Spleen (tissue), 11 donors: ENCODE data around the gene KANSL1. TPM values are rescaled to one million over a fixed set of nuclear protein-coding genes. Genes with fewer than 3 reads are reported as not detected.

Experiments
- DNase-seq: peaks from one replicate; pipeline ENCODE4 v3.0.0-alpha.2; 2020
- H3K27ac ChIP-seq, 8 donors: fragments of 200-600 bp; sonication (generic) in 7 of 8; 1 replicate in 4 of 8; 2 replicates in 4 of 8; pipeline versions ENCODE4 v1.5.0 to v1.8.0; 2016 to 2021; ENCODE audit warnings: inconsistent platforms in 4 of 8, mild to moderate bottlenecking in 4 of 8, moderate library complexity in 1 of 8
- H3K27me3 ChIP-seq, 7 donors: fragments of 200-600 bp; sonication (generic) in 6 of 7; replicated peaks in 1 of 7; 1 replicate in 4 of 7; 2 replicates in 3 of 7; pipeline versions ENCODE4 v1.5.0 to v1.8.0; 2016 to 2021; ENCODE audit warnings: inconsistent platforms in 3 of 7, mild to moderate bottlenecking in 1 of 7
- H3K36me3 ChIP-seq, 6 donors: fragments of 200-600 bp; sonication (generic) in 5 of 6; 1 replicate in 4 of 6; 2 replicates in 2 of 6; pipeline versions ENCODE4 v1.5.0 to v1.8.0; 2016 to 2021; ENCODE audit warnings: inconsistent platforms in 2 of 6
- H3K4me1 ChIP-seq, 6 donors: fragments of 200-600 bp; sonication (generic) in 5 of 6; 1 replicate in 3 of 6; 2 replicates in 3 of 6; pipeline versions ENCODE4 v1.5.0 to v1.8.0; 2016 to 2021; ENCODE audit warnings: inconsistent platforms in 3 of 6
- H3K4me3 ChIP-seq, 8 donors: fragments of 200-600 bp; sonication (generic) in 7 of 8; 1 replicate in 4 of 8; 2 replicates in 4 of 8; pipeline versions ENCODE4 v1.5.0 to v1.8.0; 2016 to 2021; ENCODE audit warnings: inconsistent platforms in 4 of 8, mild to moderate bottlenecking in 4 of 8, moderate library complexity in 2 of 8
- H3K9me3 ChIP-seq, 8 donors: fragments of 200-600 bp; sonication (generic) in 7 of 8; 1 replicate in 4 of 8; 2 replicates in 4 of 8; pipeline versions ENCODE4 v1.5.0 to v1.8.0; 2016 to 2021; ENCODE audit warnings: inconsistent platforms in 4 of 8
- POLR2A ChIP-seq, 3 donors: fragments of 450-650 bp; IDR thresholded peaks; one replicate each; pipeline ENCODE4 v1.5.1; 2017; ENCODE audit warnings: antibody characterized with exemption in 3 of 3, mild to moderate bottlenecking in 1 of 3
- POLR2AphosphoS5 ChIP-seq, 3 donors: sonication (generic); formaldehyde crosslinking; IDR thresholded peaks; one replicate each; pipeline ENCODE4 v1.5.1; 2017; ENCODE audit warnings: antibody characterized with exemption in 3 of 3
- WGBS, 5 donors: extraction: QIAGEN DNeasy Blood & Tissue Kit in 3 of 5; methylation state at CpG; one replicate each; pipeline versions ENCODE4 v1.1.5 to v1.1.7; 2013 to 2018; 5-methylcytosine and 5-hydroxymethylcytosine counted together
- intact Hi-C: fragments of 100-400 bp; cut with DNase I; formaldehyde crosslinking; loops from one replicate; pipeline ENCODE4 v1.15.0; 2023; ENCODE audit warnings: low total_unique reads
- polyA plus RNA-seq, 3 donors: library from polyadenylated mRNA; stranded (reverse); fragments of 200-250 nt; gene quantifications; one replicate each; pipeline ENCODE4 v1.2.1, GENCODE V29; 2013
- total RNA-seq, 7 donors: library from RNA; depleted of rRNA in 3 of 7; stranded (reverse); fragments of >200 nt in 3 of 7; fragmentation: NEBNext Ultra II Directional in 4 of 7; extraction: Animal tissue kit (Norgen Biotek cat#: 25700) in 4 of 7; gene quantifications; one replicate each; pipeline versions ENCODE4 v1.1.0 to v1.2.1, GENCODE V29; 2016 to 2021
- TF ChIP-seq, protein P1 (sequence below), 11 experiments: fragments of 200-600 bp in 7 of 11; fragments of 450-650 bp in 4 of 11; sonication (generic) in 4 of 11; IDR thresholded peaks in 8 of 11; conservative IDR thresholded peaks in 3 of 11; 1 replicate in 7 of 11; 2 replicates in 4 of 11; pipeline versions ENCODE4 v1.4.0 to v1.8.0; 2016 to 2021; ENCODE audit warnings: antibody characterized with exemption in 11 of 11, inconsistent platforms in 4 of 11, mild to moderate bottlenecking in 1 of 11
- donor health status: healthy with polysubstance abuse.
- donor health status: DM: no; HTN: no; CAD: no; lungs with moderate emphysema.
- donor health status: DM: no; HTN: no; CAD: no.
- donor health status: Bipolar disorder and iron deficiency.
- donor health status: healthy.
- donor health status: DM: no; HTN: no; CAD: no.
- donor health status: DM: yes; HTN: yes; CAD: no.

The KANSL1 gene
- total and polyA plus RNA-seq, 10 donors = 10.9 to 173 (median 116) TPM

DNA sequence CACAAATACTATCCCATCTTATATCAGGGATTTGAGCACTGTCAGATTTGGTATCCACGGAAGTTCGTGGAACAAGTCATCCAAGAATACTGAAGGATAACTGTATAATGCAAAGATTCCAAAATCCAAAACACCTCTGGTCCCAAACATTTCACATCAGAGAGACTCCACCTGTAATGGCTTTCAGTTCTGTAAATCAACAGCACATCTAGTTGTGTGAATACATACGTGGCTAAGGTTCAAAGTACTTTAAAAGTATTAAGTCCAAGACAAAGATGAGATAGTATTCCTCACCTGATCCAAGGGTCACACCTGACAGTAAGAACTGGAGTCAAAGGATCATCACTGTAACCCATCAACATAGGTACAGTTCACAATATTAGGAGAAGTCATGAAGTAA lies 54.8 kb downstream of the KANSL1 start:
- DNase-seq = no peak
- TF ChIP-seq POLR2A (IDR thresholded peaks at IDR 0.05) (no peak), POLR2AphosphoS5 (IDR thresholded peaks at IDR 0.05) (no peak)
- TF ChIP-seq, protein P1, sequence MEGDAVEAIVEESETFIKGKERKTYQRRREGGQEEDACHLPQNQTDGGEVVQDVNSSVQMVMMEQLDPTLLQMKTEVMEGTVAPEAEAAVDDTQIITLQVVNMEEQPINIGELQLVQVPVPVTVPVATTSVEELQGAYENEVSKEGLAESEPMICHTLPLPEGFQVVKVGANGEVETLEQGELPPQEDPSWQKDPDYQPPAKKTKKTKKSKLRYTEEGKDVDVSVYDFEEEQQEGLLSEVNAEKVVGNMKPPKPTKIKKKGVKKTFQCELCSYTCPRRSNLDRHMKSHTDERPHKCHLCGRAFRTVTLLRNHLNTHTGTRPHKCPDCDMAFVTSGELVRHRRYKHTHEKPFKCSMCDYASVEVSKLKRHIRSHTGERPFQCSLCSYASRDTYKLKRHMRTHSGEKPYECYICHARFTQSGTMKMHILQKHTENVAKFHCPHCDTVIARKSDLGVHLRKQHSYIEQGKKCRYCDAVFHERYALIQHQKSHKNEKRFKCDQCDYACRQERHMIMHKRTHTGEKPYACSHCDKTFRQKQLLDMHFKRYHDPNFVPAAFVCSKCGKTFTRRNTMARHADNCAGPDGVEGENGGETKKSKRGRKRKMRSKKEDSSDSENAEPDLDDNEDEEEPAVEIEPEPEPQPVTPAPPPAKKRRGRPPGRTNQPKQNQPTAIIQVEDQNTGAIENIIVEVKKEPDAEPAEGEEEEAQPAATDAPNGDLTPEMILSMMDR (IDR thresholded peaks at IDR 0.05 in 8 of 11, conservative IDR thresholded peaks at IDR 0.05 in 3 of 11) = no peak
- intact Hi-C loops = no loop called here
- H3K36me3 ChIP-seq = no peaks in the 10 kb centered on the region
- no peaks in the 10 kb centered on the region for H3K27me3 ChIP-seq
- no peak overlapping the region for H3K27ac ChIP-seq
- H3K4me1 ChIP-seq = peaks cover 66 to 100% (median 88%) of the 10 kb centered on the region in 6 donors
- WGBS, 5 donors = 70 to 83% (median 76%) methylated on average over 3 of the region's 3 CpGs
- no peaks in the 10 kb centered on the region for H3K9me3 ChIP-seq
- H3K4me3 ChIP-seq = no peak overlapping the region

DNA sequence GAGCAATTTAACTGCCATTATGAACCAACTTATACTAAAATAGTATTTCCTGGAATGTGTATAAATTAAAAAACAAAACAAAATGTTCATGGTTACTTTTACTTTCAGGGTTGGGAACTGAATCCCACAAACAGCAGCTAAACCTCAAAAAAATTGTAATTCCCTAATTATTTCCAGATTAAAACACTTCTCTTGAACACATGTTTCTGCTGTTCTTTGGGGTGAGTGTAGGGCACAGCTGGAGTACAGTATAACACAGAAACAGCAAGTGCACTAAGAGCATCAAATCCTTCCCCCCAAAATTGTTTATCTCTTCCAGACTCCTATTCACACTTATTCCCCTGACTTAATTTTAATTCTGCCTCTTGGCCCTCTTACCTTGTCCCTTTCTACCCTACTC lies 56.4 kb downstream of the KANSL1 start:
- no peaks in the 10 kb centered on the region for H3K27me3 ChIP-seq
- no peak overlapping the region for H3K4me3 ChIP-seq
- H3K36me3 ChIP-seq = no peaks in the 10 kb centered on the region
- intact Hi-C loops = no loop called here
- H3K4me1 ChIP-seq = peaks cover 53 to 100% (median 80%) of the 10 kb centered on the region in 6 donors
- no peak for DNase-seq
- H3K9me3 ChIP-seq = no peaks in the 10 kb centered on the region
- no peak for TF ChIP-seq POLR2AphosphoS5 (IDR thresholded peaks at IDR 0.05)
- no peak for TF ChIP-seq POLR2A (IDR thresholded peaks at IDR 0.05)
- TF ChIP-seq, protein P1 (IDR thresholded peaks at IDR 0.05 in 8 of 11, conservative IDR thresholded peaks at IDR 0.05 in 3 of 11) = no peak
- H3K27ac ChIP-seq = no peak overlapping the region

DNA sequence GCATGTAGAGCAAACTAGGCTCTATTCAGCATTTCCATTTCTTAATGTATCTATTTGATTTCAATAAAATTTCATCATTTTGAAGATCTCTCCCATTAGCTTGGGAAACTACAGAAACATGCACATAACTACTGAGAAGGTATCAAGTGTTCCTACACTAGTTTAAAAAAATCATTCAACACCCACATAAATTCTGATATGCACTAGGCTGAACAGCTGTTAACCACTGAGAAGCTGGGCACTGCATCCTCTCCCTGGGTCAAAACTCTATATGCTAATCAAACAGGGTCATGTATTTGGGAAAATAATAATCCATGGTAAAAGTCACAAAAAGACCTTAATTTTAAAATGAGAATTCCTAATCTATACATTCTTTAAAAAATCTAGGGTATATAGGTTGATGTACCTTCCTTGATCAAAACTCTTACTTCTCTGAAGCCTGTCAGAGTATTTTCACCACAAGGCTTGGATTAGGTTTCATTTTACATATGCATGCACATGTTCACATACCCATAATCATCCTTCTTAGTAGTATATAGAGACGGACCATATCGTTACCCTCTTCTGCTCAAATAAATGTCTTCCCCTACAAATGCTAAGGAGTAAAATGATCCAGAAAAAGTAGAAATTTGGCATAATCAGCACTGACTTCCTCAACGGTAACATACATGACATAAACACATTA lies 57.2 kb downstream of the KANSL1 start:
- no peak for TF ChIP-seq POLR2AphosphoS5 (IDR thresholded peaks at IDR 0.05)
- no peaks in the 10 kb centered on the region for H3K9me3 ChIP-seq
- intact Hi-C loops = no loop called here
- 77 to 85% (median 81%) methylated on average over 3 of the region's 3 CpGs for WGBS, 5 donors
- no peak overlapping the region for H3K27ac ChIP-seq
- no peaks in the 10 kb centered on the region for H3K36me3 ChIP-seq
- H3K4me1 ChIP-seq = peaks cover 51 to 100% (median 79%) of the 10 kb centered on the region in 6 donors
- DNase-seq = no peak
- no peaks in the 10 kb centered on the region for H3K27me3 ChIP-seq
- no peak overlapping the region for H3K4me3 ChIP-seq

DNA sequence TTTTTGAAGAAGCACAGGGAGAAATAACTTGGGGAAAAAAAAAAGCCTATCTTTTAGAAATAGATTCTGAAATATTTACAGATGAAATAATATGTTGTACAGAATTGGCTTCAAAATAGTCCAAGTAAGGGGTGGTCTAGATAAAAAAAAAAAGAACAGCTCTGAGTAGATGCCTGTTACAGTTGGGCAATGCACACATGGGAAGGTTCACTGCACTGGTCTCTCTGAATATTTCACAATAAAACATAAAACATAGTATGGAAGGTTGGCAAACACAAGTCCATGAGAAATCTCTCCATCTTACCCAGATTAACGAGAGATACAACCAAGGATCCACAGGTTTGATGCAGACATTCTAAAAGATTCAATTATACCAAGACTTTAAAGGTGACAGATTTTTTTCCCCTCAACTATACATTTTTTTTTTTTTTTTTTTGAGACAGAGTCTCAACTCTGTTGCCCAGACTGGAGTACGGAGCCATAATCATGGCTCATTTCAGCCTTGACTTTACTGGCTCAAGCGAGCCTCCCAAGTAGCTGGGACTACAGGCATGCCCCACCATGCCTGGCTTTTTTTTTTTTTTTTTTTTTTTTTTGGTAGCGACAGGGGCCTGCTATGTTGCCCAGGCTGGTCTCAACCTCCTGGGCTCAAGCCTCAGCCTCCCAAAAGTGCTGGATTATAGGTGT lies 58.0 kb downstream of the KANSL1 start:
- no peaks in the 10 kb centered on the region for H3K36me3 ChIP-seq
- peaks cover 44 to 100% (median 78%) of the 10 kb centered on the region in 6 donors for H3K4me1 ChIP-seq
- H3K27me3 ChIP-seq = no peaks in the 10 kb centered on the region
- intact Hi-C loops = no loop called here
- 86 to 93% (median 88%) methylated on average over 4 of the region's 4 CpGs for WGBS, 5 donors
- no peaks in the 10 kb centered on the region for H3K9me3 ChIP-seq
- no peak for DNase-seq
- H3K4me3 ChIP-seq = no peak overlapping the region
- H3K27ac ChIP-seq = no peak overlapping the region
- no peak for TF ChIP-seq POLR2AphosphoS5 (IDR thresholded peaks at IDR 0.05)
- TF ChIP-seq, protein P1 (IDR thresholded peaks at IDR 0.05 in 8 of 11, conservative IDR thresholded peaks at IDR 0.05 in 3 of 11) = no peak
